GM18505 (cell line): ENCODE results near the gene SBF2.

Source experiments
- ATAC-seq: cut with Tn5 transposase; IDR thresholded peaks from one replicate; pipeline ENCODE4 v1.9.1; 2021; ENCODE audit not compliant: unreplicated experiment
- POLR2A ChIP-seq: IDR thresholded peaks from 4 replicates; pipeline ENCODE4 v1.6.1; 2011; ENCODE audit warnings: borderline replicate concordance; ENCODE audit not compliant: insufficient read depth, insufficient read length; ENCODE audit errors: extremely low read depth

SBF2 gene

DNA sequence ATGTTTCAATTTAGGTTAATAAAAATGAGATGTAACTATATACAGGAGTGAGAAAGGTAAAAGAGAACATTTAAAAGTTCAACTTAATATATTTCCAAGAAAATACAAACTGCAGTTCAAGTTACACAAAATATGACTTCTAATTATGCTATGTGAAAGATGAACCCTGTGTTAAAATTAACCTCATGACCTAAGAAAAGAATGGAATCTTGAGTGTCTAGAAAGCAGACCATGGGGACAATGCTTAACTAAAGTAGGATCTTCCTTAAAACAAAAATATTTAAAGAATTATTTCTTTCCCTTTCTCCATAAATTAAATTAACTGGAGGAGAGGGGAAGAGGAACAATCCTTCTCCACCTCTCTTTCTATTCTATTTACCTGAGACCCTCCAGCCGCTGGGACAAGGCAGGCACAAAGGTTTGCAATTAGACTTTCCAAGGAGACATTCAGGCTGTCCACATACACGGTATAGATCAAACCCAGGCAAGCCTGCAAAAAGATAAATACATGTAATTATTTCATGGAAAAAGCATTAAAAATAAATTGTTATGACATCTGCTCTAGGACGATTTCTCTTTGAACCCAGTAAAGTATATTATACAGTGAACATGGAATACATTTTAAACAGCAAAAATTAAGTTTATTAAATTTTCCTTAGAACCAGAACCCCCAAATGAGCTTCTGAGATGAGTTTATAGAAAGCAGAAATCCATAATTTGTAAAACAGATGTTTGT is 264.5 kb downstream of the SBF2 start:
- no peak for TF ChIP-seq POLR2A
- no peak for ATAC-seq

DNA sequence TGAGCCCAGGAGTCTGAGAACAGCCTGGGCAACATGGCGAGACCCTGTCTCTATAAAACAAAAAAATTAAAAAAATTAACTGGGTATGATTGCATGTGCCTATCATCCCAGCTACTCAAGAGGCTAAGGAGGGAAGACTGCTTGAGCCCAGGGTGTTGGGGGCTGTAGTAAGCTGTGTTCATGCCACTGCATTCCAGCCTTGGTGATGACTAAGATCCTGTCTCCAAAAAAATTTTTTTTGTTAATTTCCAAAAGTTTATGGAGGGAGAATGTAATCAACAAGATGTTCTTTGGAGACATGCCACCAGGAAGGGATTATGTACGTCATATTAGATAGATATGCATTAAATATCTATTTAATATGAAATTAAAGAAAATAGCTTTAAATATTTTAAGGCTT is 267.5 kb downstream of the SBF2 start:
- TF ChIP-seq POLR2A, result no peak

DNA sequence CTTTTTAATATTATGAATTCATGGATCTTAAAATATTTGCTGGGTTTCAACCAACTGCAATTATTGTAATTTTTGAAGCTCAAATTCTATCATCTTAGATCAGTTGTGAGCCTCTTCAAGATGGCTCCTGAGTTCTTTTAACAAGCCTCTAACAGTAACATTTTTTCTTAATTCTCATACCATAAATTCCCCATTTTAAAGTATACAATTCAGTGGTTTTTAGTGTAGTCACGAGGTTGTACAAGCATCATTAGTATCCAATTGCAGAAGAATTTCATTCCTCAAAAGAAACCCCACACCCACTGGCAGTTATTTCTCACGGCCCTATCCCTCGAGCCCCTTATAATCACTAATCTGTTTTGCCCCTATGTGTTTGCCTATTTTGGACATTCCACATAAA is 270.8 kb downstream of the SBF2 start:
- no peak for TF ChIP-seq POLR2A
- no peak for ATAC-seq

More for the DNA sequence above, 267.5 kb downstream of the SBF2 start:
- ATAC-seq, result no peak

DNA sequence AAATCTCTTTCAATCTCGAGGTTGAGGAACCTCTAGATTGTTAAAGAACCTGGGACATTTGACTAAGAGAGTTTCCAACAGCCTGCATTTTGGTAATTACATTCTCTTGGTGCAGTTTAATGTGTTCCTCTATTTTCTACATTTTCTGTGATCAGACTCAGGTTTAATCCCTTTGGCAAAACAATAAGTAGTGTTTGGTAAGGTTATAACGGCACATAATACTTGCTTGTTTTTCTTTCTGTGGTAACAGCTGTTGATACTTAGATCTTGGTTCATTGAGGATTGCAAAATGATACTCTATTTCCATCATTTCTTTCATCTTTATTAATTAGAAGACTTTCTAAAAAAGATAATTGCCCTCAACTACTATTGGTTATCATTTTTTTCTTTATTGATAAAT is 271.3 kb downstream of the SBF2 start:
- TF ChIP-seq POLR2A, result no peak
- no peak for ATAC-seq

DNA sequence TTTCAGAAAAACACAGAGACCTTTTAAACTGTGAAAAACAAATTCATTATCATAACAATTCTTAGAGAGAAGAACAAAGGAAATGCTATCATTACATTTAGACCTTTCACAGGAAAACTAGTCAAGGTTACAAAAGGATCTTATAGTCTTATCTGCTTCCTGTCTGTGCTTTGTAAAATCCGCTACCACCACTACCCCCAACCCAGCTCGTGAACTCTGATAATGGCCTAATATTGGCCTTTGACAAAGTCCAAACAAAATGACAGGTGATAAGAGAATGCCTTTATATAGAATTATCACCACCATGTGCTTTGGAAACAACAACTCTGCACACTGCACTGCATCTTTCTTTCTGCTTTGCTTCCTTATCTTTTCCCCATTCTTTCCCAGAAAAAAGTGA is 272.5 kb downstream of the SBF2 start:
- no peak for ATAC-seq
- TF ChIP-seq POLR2A, result no peak

DNA sequence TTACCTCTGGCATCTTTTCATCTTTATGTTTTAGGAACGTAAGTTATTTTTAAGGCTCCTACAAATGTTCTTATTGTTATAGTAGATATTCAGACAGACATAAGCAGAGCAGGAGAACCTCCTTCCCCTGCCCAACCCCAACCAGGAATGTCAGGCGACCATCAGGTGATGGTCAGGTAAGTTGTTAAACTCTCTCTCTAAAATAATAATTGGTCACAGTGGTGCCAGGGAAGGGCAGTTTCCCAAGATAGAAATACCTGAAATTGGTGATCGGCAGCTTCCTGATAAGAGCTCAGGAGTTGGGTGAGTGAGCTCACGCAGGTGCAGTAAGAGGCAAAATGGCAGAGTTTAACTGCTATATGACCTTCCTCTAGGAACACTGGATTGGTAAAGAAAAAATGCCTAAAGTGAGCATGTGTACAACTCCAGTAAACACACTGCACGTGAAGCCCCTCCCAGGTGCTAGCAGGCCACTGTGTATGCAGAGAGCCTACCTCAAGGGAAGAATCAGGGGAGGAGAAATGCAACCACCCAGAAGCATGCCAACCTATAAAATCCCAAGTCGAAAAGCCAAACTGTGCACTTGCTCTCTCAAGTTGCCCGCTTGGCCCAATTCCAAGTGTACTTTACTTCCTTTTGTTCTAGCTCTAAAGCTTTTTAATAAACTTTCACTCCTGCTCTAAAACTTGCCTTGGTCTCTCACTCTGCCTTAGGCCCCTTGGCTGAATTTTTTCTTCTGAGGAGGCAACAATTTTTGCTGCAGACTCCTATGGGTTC is 273.9 kb downstream of the SBF2 start:
- ATAC-seq, result no peak
- no peak for TF ChIP-seq POLR2A

DNA sequence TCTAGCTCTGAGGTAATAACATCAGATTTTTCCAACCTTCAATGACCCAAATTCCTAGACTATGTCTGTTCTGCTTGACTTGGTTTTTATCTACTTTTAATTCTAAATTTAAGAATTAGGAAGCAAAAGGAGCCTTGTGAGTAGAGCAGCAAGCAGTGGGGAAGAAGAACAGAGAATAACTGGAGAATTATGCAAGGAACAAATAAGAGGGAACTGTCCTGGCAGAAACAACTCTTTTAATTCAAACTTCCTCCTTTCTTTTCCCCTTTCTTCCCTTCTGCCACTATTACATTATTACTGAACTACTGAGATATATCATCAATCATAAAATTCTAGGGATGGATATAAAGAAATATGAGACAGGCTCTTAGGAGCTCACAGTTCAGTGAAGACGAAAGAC is 276.1 kb downstream of the SBF2 start:
- ATAC-seq, result no peak
- no peak for TF ChIP-seq POLR2A

DNA sequence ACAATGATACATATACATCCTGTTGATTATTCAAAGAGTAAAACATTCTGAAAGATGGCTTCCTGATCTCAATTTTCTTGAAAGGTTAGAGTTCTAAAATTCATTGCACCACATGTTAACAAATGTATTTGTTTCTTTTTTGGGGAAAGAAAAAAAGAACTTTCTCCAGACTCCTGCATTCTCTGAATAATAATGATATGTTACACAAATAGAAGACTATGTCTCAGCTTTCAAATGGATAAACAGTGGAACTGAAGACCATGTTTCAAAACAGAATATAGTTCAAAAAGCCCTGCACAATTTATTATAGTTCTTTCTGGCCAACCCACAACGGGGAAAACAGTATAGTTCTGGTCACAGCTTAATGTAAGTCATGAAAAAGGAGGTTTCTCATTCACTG is 277.0 kb downstream of the SBF2 start:
- ATAC-seq, result no peak

DNA sequence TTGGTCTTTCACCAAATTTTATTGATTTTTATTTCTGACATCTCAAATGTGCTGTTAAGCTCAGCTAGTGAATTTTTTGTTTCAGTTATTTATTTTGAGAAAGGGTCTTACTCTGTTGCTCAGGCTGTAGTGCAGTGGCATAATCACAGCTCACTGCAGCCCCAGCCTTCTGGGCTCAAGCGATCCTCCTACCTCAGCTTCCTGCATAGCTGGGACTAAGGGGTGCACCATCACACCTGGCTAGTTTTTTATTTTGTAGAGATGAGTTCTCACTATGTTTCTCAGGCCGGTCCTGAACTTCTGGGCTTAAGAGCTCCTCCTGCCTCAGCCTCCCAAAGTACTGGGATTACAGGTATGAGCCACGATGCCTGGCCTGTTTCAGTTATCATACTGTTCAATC is 282.0 kb downstream of the SBF2 start:
- ATAC-seq, result no peak
- TF ChIP-seq POLR2A, result no peak

More for the DNA sequence above, 277.0 kb downstream of the SBF2 start:
- TF ChIP-seq POLR2A, result no peak

DNA sequence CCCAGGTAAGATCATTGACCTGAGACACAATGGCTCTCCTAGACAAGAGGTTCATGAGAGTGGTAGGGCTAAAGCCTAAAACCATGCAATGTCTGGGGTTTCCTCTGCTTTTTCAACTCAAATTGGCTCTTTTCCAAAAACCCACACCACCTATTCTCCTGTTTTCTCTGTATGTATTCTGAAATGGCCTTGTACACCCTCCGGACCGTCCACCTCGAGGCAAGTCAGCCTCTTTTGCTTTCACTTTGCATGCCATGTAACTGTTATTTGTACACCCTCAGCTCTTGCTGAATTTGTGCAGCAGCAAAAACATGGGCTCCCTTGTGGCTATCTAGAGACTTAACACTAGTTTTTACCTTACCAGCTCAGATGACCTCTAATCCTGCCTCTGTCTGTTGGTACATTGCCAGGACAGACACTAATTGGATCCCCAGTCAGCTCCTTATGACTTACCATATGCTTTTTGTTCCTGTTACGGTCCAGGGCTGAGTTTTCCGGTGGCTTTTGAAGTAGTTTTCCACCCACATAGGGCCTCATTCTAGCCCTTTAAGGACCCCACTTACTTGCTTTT is 288.0 kb downstream of the SBF2 start:
- TF ChIP-seq POLR2A, result no peak
- no peak for ATAC-seq

DNA sequence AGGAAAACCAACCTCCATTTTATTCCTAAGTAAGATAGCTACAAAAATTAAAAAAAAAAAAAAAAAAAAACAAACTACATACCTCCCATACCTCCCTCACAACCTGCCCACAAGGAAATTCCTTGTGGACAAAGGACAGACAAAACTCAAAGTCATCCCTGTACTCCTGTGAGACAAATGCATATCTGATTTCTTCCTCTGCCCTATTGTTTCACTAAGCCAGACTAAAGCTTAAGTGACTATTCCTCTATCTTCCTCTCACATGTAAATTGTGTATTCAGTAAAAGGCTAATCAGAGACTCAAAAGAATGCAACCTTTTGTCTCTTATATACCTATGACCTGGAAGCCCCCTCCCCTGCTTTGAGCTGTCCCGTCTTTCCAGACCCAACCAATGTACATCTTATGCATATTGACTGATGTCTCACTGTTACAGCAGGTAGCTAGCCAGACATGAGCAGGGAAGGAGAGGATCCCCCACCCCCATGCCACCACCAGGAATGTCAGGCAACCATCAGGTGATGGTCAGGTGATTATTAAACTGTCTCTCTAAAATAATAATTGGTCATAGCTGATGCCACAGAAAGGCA is 289.4 kb downstream of the SBF2 start:
- no peak for TF ChIP-seq POLR2A
- no peak for ATAC-seq

DNA sequence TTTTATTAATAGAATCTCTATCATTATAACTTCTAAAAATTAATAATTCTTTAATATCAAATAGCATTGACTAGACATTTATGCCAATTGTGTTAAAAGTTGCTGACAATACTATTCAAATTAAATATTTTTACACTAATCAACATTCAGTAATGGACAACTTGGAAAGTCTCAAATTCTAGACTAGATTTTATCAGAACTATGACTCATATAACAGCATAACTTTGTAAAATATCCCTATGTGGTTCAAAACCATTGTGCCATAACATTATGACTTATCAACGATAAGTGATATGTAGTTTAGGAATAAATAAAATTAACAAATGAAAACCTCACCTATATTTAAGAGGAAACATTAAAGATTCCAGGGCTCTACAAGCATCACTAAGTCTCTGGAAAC is 291.8 kb downstream of the SBF2 start:
- ATAC-seq, result no peak
- TF ChIP-seq POLR2A, result no peak

DNA sequence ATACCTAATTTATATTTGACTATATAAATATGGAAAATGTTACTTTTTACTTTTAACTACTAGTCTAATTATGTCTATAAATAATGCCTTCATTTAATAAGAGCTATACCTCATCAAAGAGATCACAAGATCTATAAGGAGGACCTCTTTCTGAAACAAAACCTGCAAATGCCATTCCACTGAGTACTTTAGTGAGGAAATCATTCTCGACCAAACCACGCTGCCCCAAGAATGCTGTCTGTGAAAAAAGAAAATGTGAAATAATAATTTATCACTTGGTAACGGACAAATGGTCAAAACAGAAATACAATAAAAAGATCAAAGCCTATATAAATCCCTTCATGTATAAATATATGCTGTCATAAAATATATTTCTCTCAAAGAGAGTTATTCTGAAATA is 301.7 kb downstream of the SBF2 start:
- ATAC-seq, result no peak
- no peak for TF ChIP-seq POLR2A
